A549 (cell line): ENCODE results near the gene ERBB2. TPM values are rescaled to one million over a fixed set of nuclear protein-coding genes. Genes with fewer than 3 reads are reported as not detected.

Experiments
- ATAC-seq, 2 experiments: fragments of 200-7000 bp in 1 of 2; fragments of >200 bp in 1 of 2; cut with Nextera tagmentation in 1 of 2; cut with Tn5 transposase in 1 of 2; 3 replicates each; pipeline versions ENCODE4 v1.8.0 to v1.9.1; 2018 to 2020; ENCODE audit warnings: mild to moderate bottlenecking in 1 of 2, moderate library complexity in 1 of 2
- CTCF ChIA-PET: fragments of 300-600 bp; sonication (Branson Sonifier 250); formaldehyde crosslinking; extraction: SDS; loops from one replicate; lab custom pipeline; 2021; ENCODE audit warnings: antibody characterized with exemption, inconsistent platforms; lab: Yijun Ruan, JAX
- POLR2A ChIA-PET: fragments of 350-600 bp; formaldehyde crosslinking; extraction: SDS; loops from one replicate; lab custom pipeline; 2021; ENCODE audit warnings: antibody characterized with exemption, inconsistent platforms; lab: Yijun Ruan, JAX
- DNase-seq, 2 experiments: peaks; one replicate each; pipeline versions ENCODE4 v3.0.0 to v3.0.0-alpha.2; 2011 to 2016; ENCODE audit warnings: low read depth in 1 of 2, low spot score in 1 of 2
- FAIRE-seq: peaks from 2 replicates; lab custom pipeline; 2011; peaks lifted over from hg19 to GRCh38; lab: Jason Lieb, UNC
- H3K27ac ChIP-seq, 2 experiments: fragments of >200 bp; sonication (Bioruptor Twin); formaldehyde crosslinking; 3 replicates each; pipeline ENCODE4 v1.5.1; 2016 to 2017
- H3K4me1 ChIP-seq: fragments of >200 bp; sonication (Bioruptor Twin); formaldehyde crosslinking; 3 replicates; pipeline ENCODE4 v1.6.1; 2016
- H3K4me2 ChIP-seq: fragments of >200 bp; sonication (Bioruptor Twin); formaldehyde crosslinking; 3 replicates; pipeline ENCODE4 v1.6.1; 2016
- H3K4me3 ChIP-seq: fragments of >200 bp; sonication (Bioruptor Twin); formaldehyde crosslinking; 3 replicates; pipeline ENCODE4 v1.5.1; 2016
- H3K9me3 ChIP-seq: fragments of >200 bp; sonication (Bioruptor Twin); formaldehyde crosslinking; 3 replicates; pipeline ENCODE4 v1.6.1; 2016
- BHLHE40 ChIP-seq: IDR thresholded peaks from 2 replicates; pipeline ENCODE4 v1.6.1; 2012; ENCODE audit warnings: low read depth, low read length, inconsistent platforms
- CBX2 ChIP-seq: fragments of 200-600 bp; sonication (generic); IDR thresholded peaks from 2 replicates; pipeline ENCODE4 v1.6.1; 2016; ENCODE audit warnings: low read depth, mild to moderate bottlenecking, borderline replicate concordance
- CBX8 ChIP-seq: fragments of 200-600 bp; sonication (generic); IDR thresholded peaks from 2 replicates; pipeline ENCODE4 v1.6.1; 2016
- CHD2 ChIP-seq: fragments of 150-350 bp; IDR thresholded peaks from 2 replicates; pipeline ENCODE4 v1.6.1; 2014; ENCODE audit warnings: low read length; ENCODE audit not compliant: partially characterized antibody
- E2F6 ChIP-seq: IDR thresholded peaks from 2 replicates; pipeline ENCODE4 v1.6.1; 2012; ENCODE audit warnings: low read depth, borderline replicate concordance
- EP300 ChIP-seq, 2 experiments: fragments of >200 bp; sonication (Bioruptor Twin); formaldehyde crosslinking; IDR thresholded peaks; 2 replicates in 1 of 2; 3 replicates in 1 of 2; pipeline ENCODE4 v1.6.1; 2016 to 2017
- FOSL2 ChIP-seq, 2 experiments: fragments of 450-650 bp in 1 of 2; fragments of >200 bp in 1 of 2; sonication (Bioruptor Twin) in 1 of 2; formaldehyde crosslinking; IDR thresholded peaks; 2 replicates each; pipeline versions ENCODE4 v1.5.0 to v1.6.1; 2016 to 2020; ENCODE audit warnings: mild to moderate bottlenecking in 1 of 2, moderate library complexity in 1 of 2
- HOXA7 ChIP-seq: fragments of 250-450 bp; sonication (Bioruptor Pico); IDR thresholded peaks from 2 replicates; pipeline ENCODE4 v1.5.0; 2020; ENCODE audit warnings: mild to moderate bottlenecking, moderate library complexity
- HOXB5 ChIP-seq: fragments of 250-450 bp; sonication (Bioruptor Pico); IDR thresholded peaks from 2 replicates; pipeline ENCODE4 v1.5.0; 2020; ENCODE audit warnings: mild to moderate bottlenecking, moderate library complexity
- JUN ChIP-seq, 2 experiments: fragments of >200 bp; sonication (Bioruptor Twin); formaldehyde crosslinking; IDR thresholded peaks; 2 replicates in 1 of 2; 3 replicates in 1 of 2; pipeline ENCODE4 v1.6.1; 2016 to 2017
- KDM1A ChIP-seq: fragments of 200-600 bp; sonication (generic); IDR thresholded peaks from 2 replicates; pipeline ENCODE4 v1.6.1; 2016; ENCODE audit warnings: low read depth, mild to moderate bottlenecking
- MAX ChIP-seq: IDR thresholded peaks from 2 replicates; pipeline ENCODE4 v1.6.1; 2012
- MAZ ChIP-seq: fragments of 150-350 bp; IDR thresholded peaks from 2 replicates; pipeline ENCODE4 v1.6.1; 2014; ENCODE audit warnings: antibody characterized with exemption, low read depth, low read length, borderline replicate concordance
- RARB ChIP-seq: fragments of 250-450 bp; sonication (Bioruptor Pico); IDR thresholded peaks from 2 replicates; pipeline ENCODE4 v1.8.0; 2021; ENCODE audit warnings: mild to moderate bottlenecking, moderate library complexity
- RFX5 ChIP-seq: fragments of 450-650 bp; IDR thresholded peaks from 2 replicates; pipeline ENCODE4 v1.7.1; 2014; ENCODE audit warnings: antibody characterized with exemption, mild to moderate bottlenecking, moderate library complexity
- USF2 ChIP-seq: fragments of 450-650 bp; IDR thresholded peaks from 2 replicates; pipeline ENCODE4 v1.6.1; 2014; ENCODE audit warnings: antibody characterized with exemption
- ZFP36 ChIP-seq: fragments of 450-650 bp; IDR thresholded peaks from 2 replicates; pipeline ENCODE4 v1.6.1; 2014; ENCODE audit warnings: borderline replicate concordance; ENCODE audit not compliant: partially characterized antibody
- ZSCAN20 ChIP-seq: fragments of 250-450 bp; sonication (Bioruptor Pico); IDR thresholded peaks from 2 replicates; pipeline ENCODE4 v1.8.0; 2022; ENCODE audit warnings: mild to moderate bottlenecking, moderate library complexity
- WGBS: methylation state at CpG from one replicate; pipeline ENCODE4 v1.1.6; 2017; ENCODE audit errors: missing lambda C conversion rate; 5-methylcytosine and 5-hydroxymethylcytosine counted together
- polyA plus RNA-seq, 4 experiments: library from polyadenylated mRNA; depleted of rRNA in 3 of 4; stranded (reverse); fragments of >200 nt; fragmentation: RNase III in 1 of 4; extraction: RNeasy Plus Mini Kit Qiagen cat#74134 plus additional on column Dnase treatment in 1 of 4; gene quantifications; 2 replicates in 3 of 4; 3 replicates in 1 of 4; pipeline ENCODE4 v1.2.3, GENCODE V29; 2011 to 2017
- TF ChIP-seq, protein P1 (sequence below): fragments of >200 bp; sonication (Bioruptor Twin); formaldehyde crosslinking; IDR thresholded peaks from 3 replicates; pipeline ENCODE4 v1.6.1; 2016
- TF ChIP-seq, protein P2 (sequence below): fragments of 150-350 bp; IDR thresholded peaks from 2 replicates; pipeline ENCODE4 v1.6.1; 2014; ENCODE audit warnings: low read depth, mild to moderate bottlenecking, low read length

The ERBB2 gene
- polyA plus RNA-seq, 2 of the 4 experiments (the other 2 are of a cell fraction), result 22.4 to 32.0 TPM

- Histone ChIP-seq H3K9me3 (no peaks in the 10 kb centered on the region), H3K27ac (peak overlapping the region in 1 of 2 experiments; percentile 44; a peak in 3 of 6 replicates), H3K4me2 (peak overlapping the region; percentile 87), H3K4me1 (peaks cover 61% of the 10 kb centered on the region), H3K4me3 (no peak overlapping the region)
- no peak for TF ChIP-seq HOXA7 (CRISPR knock-in tag)
- TF ChIP-seq KDM1A, result no peak
- TF ChIP-seq FOSL2 (IDR thresholded peaks at IDR 0.05), result no peak
- TF ChIP-seq FOSL2 (CRISPR knock-in tag; IDR thresholded peaks at IDR 0.05), result peak; percentile 44
- DNase-seq, result peak in 1 of 2 experiments; percentile 35
- FAIRE-seq, result no peak
- 59% methylated on average over 10 of the region's 11 CpGs for WGBS
- POLR2A ChIA-PET, result interaction anchor here (0.7 to 1.5 kb wide), 3 partner anchors 21 to 63 kb away, joined by 4 to 5 read pairs (median 4); partner anchors contain the start of genes ERBB2 and PGAP3
- ATAC-seq, result no peak
- CTCF ChIA-PET, result interaction anchor here (0.6 to 50.7 kb wide), 12 partner anchors 8 to 314 kb away, joined by 3 to 1391 read pairs (median 4); partner anchors contain the start of genes ERBB2, MIEN1, PGAP3 and PPP1R1B
These were observed 33.1 kb upstream of the ERBB2 start for GRCh38 chr17:39666601-39667261.

DNA sequence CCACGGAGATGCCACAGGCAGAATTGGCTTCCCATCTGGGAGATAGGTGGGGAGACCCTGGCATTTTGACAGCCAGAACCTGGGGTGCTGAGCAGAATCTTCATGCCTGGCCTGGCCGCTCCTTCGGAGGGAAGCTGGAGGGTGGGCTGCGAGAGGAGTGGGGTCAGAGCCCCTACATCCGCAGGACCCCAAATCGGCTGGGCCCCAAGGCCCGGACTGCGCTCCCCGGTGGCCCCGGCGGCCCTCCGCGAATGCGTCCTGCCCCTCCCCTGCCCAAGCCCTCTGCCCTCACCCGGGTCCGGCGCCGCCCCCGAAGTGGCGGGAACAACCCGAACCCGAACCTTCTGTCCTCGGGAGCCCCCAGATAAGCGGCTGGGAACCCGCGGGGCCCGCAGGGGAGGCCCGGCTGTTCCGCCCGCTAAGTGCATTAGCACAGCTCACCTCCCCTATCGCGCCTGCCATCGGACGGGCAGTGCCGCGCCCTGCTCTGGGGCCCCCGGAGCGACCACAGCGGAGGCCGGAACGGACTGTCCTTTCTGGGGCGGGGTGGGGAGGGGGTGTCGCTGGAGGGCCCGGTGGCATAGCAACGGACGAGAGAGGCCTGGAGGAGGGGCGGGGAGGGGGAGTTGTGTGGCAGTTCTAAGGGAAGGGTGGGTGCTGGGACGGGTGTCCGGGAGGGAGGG is 32.5 kb upstream of the ERBB2 start:
- DNase-seq, result no peak
- POLR2A ChIA-PET, result interaction anchor here (1.3 to 1.5 kb wide), 2 partner anchors 21 to 62 kb away, joined by 4 to 5 read pairs; partner anchors contain the start of gene PGAP3

More for the DNA sequence above, 32.5 kb upstream of the ERBB2 start:
- FAIRE-seq (no peak), ATAC-seq (no peak)
- TF ChIP-seq CBX8 (no peak), JUN (IDR thresholded peaks at IDR 0.05) (no peak), CBX2 (no peak), RFX5 (no peak), FOSL2 (IDR thresholded peaks at IDR 0.05) (no peak), FOSL2 (CRISPR knock-in tag; IDR thresholded peaks at IDR 0.05) (no peak), HOXB5 (CRISPR knock-in tag) (no peak), CHD2 (no peak), E2F6 (no peak), ZSCAN20 (no peak), MAZ (no peak), MAX (no peak), ZFP36 (no peak), EP300 (IDR thresholded peaks at IDR 0.05) (no peak), RARB (CRISPR knock-in tag) (no peak), USF2 (no peak), BHLHE40 (no peak)
- TF ChIP-seq, protein P1, sequence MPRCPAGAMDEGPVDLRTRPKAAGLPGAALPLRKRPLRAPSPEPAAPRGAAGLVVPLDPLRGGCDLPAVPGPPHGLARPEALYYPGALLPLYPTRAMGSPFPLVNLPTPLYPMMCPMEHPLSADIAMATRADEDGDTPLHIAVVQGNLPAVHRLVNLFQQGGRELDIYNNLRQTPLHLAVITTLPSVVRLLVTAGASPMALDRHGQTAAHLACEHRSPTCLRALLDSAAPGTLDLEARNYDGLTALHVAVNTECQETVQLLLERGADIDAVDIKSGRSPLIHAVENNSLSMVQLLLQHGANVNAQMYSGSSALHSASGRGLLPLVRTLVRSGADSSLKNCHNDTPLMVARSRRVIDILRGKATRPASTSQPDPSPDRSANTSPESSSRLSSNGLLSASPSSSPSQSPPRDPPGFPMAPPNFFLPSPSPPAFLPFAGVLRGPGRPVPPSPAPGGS, result no peak
- TF ChIP-seq, protein P2, sequence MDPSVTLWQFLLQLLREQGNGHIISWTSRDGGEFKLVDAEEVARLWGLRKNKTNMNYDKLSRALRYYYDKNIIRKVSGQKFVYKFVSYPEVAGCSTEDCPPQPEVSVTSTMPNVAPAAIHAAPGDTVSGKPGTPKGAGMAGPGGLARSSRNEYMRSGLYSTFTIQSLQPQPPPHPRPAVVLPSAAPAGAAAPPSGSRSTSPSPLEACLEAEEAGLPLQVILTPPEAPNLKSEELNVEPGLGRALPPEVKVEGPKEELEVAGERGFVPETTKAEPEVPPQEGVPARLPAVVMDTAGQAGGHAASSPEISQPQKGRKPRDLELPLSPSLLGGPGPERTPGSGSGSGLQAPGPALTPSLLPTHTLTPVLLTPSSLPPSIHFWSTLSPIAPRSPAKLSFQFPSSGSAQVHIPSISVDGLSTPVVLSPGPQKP, result no peak
- peak overlapping the region; percentile 87 for H3K4me2 ChIP-seq
- peak overlapping the region; percentile 74 to 89; a peak in 5 of 6 replicates for H3K27ac ChIP-seq
- H3K4me3 ChIP-seq, result no peak overlapping the region
- CTCF ChIA-PET, result interaction anchor here (0.5 to 50.7 kb wide), 15 partner anchors 7 to 270 kb away, joined by 3 to 1391 read pairs (median 6); partner anchors contain the start of genes ERBB2, MIEN1, PGAP3 and PPP1R1B
- 87% methylated on average over 32 of the region's 49 CpGs for WGBS
- no peaks in the 10 kb centered on the region for H3K9me3 ChIP-seq
- H3K4me1 ChIP-seq, result peaks cover 58% of the 10 kb centered on the region
